ENCODE measurements around the gene POFUT2.

DNA sequence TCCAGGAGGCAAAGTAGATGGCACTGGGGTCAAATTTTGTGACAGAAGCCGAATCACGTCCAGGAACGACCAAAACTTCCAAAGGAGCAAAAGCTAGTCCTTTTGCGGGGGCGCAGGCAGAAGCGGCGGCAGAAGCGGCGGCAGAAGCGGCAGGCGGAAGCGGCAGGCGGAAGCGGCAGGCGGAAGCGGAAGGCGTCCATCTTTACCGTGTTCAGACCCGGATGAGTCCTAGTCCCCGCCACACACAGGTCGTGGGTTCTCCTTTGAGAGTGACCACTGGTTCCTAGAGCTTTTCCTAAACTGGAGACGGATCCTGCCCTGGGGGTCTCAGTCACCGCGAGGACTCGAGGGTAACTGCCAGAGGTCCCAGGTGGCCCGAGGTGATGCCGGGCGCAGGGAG, 53.6 kb downstream of the POFUT2 start:
- TF ChIP-seq, protein P1, sequence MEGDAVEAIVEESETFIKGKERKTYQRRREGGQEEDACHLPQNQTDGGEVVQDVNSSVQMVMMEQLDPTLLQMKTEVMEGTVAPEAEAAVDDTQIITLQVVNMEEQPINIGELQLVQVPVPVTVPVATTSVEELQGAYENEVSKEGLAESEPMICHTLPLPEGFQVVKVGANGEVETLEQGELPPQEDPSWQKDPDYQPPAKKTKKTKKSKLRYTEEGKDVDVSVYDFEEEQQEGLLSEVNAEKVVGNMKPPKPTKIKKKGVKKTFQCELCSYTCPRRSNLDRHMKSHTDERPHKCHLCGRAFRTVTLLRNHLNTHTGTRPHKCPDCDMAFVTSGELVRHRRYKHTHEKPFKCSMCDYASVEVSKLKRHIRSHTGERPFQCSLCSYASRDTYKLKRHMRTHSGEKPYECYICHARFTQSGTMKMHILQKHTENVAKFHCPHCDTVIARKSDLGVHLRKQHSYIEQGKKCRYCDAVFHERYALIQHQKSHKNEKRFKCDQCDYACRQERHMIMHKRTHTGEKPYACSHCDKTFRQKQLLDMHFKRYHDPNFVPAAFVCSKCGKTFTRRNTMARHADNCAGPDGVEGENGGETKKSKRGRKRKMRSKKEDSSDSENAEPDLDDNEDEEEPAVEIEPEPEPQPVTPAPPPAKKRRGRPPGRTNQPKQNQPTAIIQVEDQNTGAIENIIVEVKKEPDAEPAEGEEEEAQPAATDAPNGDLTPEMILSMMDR (IDR thresholded peaks at IDR 0.05): no peak
- TF ChIP-seq POLR2A (IDR thresholded peaks at IDR 0.05): no peak
